Neural cell (in vitro differentiated cells): ENCODE data around the gene AQP10. TPM values are rescaled to one million over a fixed set of nuclear protein-coding genes. Genes with fewer than 3 reads are reported as not detected.

ENCODE experiments used
- H2AFZ ChIP-seq: fragments of 200-600, 300-800 bp; sonication (generic), shearing (Covaris generic); 2 replicates; pipeline ENCODE4 v1.6.0; 2014; ENCODE audit warnings: low read depth, mild to moderate bottlenecking, antibody characterized with exemption, low read length, moderate library complexity
- H3F3A ChIP-seq: fragments of 200-600 bp; shearing (Covaris generic); 2 replicates; pipeline ENCODE4 v1.6.1; 2016; ENCODE audit warnings: mild to moderate bottlenecking, moderate library complexity, mixed read lengths, antibody characterized with exemption, low read length; ENCODE audit not compliant: insufficient read depth, poor library complexity, severe bottlenecking
- H3K27ac ChIP-seq: fragments of 200-600, 300-800 bp; sonication (generic), shearing (Covaris generic); 2 replicates; pipeline ENCODE4 v1.5.1; 2014; ENCODE audit warnings: mild to moderate bottlenecking, low read length, moderate library complexity
- H3K27me3 ChIP-seq: fragments of 300-800, 200-600 bp; sonication (generic), shearing (Covaris generic); 2 replicates; pipeline ENCODE4 v1.6.0; 2014; ENCODE audit warnings: mild to moderate bottlenecking, low read depth, low read length, moderate library complexity; ENCODE audit not compliant: insufficient read depth
- H3K36me3 ChIP-seq: fragments of 300-800, 200-600 bp; sonication (generic), shearing (Covaris generic); 2 replicates; pipeline ENCODE4 v1.5.1; 2014; ENCODE audit warnings: mild to moderate bottlenecking, antibody characterized with exemption, low read length, moderate library complexity; ENCODE audit not compliant: insufficient read depth
- H3K4me2 ChIP-seq: fragments of 300-800, 200-600 bp; sonication (generic), shearing (Covaris generic); 2 replicates; pipeline ENCODE4 v1.6.0; 2014; ENCODE audit warnings: mild to moderate bottlenecking, low read length
- H3K4me3 ChIP-seq: fragments of 300-800, 200-600 bp; sonication (generic), shearing (Covaris generic); 2 replicates; pipeline ENCODE4 v1.5.1; 2014; ENCODE audit warnings: mild to moderate bottlenecking, low read length, moderate library complexity
- H3K79me2 ChIP-seq: fragments of 200-600 bp; shearing (Covaris generic); replicated peaks from 2 replicates; pipeline ENCODE4 v1.6.0; 2014; ENCODE audit warnings: mild to moderate bottlenecking, low read length, moderate library complexity; ENCODE audit not compliant: insufficient read depth
- H3K9ac ChIP-seq: fragments of 300-800, 200-600 bp; sonication (generic), shearing (Covaris generic); 2 replicates; pipeline ENCODE4 v1.6.1; 2016; ENCODE audit warnings: mild to moderate bottlenecking, low read length, mixed read lengths
- H3K9me2 ChIP-seq: fragments of 200-600 bp; shearing (Covaris generic); 2 replicates; pipeline ENCODE4 v1.6.1; 2016; ENCODE audit warnings: mild to moderate bottlenecking, low read length, mixed read lengths; ENCODE audit not compliant: insufficient read depth
- H3K9me3 ChIP-seq: fragments of 200-600, 300-800 bp; sonication (generic), shearing (Covaris generic); 2 replicates; pipeline ENCODE4 v1.6.1; 2016; ENCODE audit warnings: mild to moderate bottlenecking, mixed run types, low read length, moderate library complexity, mixed read lengths
- H4K20me1 ChIP-seq: fragments of 200-600 bp; shearing (Covaris generic); 2 replicates; pipeline ENCODE4 v1.6.1; 2016; ENCODE audit warnings: mild to moderate bottlenecking, mixed run types; ENCODE audit not compliant: insufficient read depth
- EP300 ChIP-seq: fragments of 450-650 bp; conservative IDR thresholded peaks from 2 replicates; pipeline ENCODE4 v1.6.1; 2014; ENCODE audit warnings: antibody characterized with exemption, mild to moderate bottlenecking, moderate library complexity; ENCODE audit not compliant: poor library complexity, severe bottlenecking
- EZH2 ChIP-seq: fragments of 200-600, 300-800 bp; shearing (Covaris generic), sonication (generic); IDR thresholded peaks from 2 replicates; pipeline ENCODE4 v1.6.1; 2014; ENCODE audit warnings: antibody characterized with exemption, low read length, borderline replicate concordance, mild to moderate bottlenecking; ENCODE audit not compliant: insufficient read depth, poor library complexity, severe bottlenecking
- POLR2AphosphoS5 ChIP-seq: IDR thresholded peaks from 2 replicates; pipeline ENCODE4 v1.6.1; 2012
- RAD21 ChIP-seq: fragments of 450-650 bp; conservative IDR thresholded peaks from 2 replicates; pipeline ENCODE4 v1.6.1; 2014; ENCODE audit warnings: antibody characterized with exemption, mild to moderate bottlenecking, moderate library complexity
- SMC3 ChIP-seq: fragments of 450-650 bp; conservative IDR thresholded peaks from 2 replicates; pipeline ENCODE4 v1.6.1; 2014; ENCODE audit warnings: antibody characterized with exemption, mild to moderate bottlenecking, moderate library complexity; ENCODE audit not compliant: poor library complexity
- TAF1 ChIP-seq: IDR thresholded peaks from 2 replicates; pipeline ENCODE4 v1.6.1; 2012; ENCODE audit warnings: low read depth
- polyA plus RNA-seq: library from polyadenylated mRNA; depleted of rRNA; stranded (reverse); fragments of >200 nt; gene quantifications from 2 replicates; pipeline ENCODE4 v1.2.3, GENCODE V29; 2014
- TF ChIP-seq, protein P1 (sequence below): IDR thresholded peaks from 2 replicates; pipeline ENCODE4 v1.6.1; 2012; ENCODE audit warnings: borderline replicate concordance
- TF ChIP-seq, protein P2 (sequence below): fragments of 450-650 bp; IDR thresholded peaks from 2 replicates; pipeline ENCODE4 v1.5.1; 2014; ENCODE audit warnings: antibody characterized with exemption, mild to moderate bottlenecking, moderate library complexity; ENCODE audit not compliant: poor library complexity, severe bottlenecking

Gene AQP10
- polyA plus RNA-seq, 1 donor from 2014 or later = not detected

DNA sequence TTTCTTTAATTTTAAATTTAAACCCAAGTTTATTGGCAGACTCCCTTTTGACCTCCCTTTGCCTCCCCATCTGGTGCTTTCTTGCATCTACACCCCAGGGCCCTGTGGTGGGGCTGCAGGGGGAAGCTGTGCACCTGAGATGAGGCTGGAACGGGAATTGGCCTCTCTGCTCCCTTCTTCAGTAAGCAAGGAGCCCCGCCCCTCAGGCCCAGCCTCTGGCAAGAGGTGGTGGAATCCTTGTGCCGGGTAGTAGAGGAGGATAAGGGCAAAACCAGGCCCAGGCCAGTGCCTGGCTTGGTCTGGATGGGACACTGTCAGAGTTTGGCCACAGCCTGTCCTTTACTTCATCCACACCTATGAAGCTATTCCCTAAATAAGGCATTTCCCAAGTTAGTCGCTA lies 29.5 kb downstream of the AQP10 start:
- no peaks in the 10 kb centered on the region for H3F3A ChIP-seq
- no peaks in the 10 kb centered on the region for H3K9me3 ChIP-seq
- no peak overlapping the region for H3K27ac ChIP-seq

DNA sequence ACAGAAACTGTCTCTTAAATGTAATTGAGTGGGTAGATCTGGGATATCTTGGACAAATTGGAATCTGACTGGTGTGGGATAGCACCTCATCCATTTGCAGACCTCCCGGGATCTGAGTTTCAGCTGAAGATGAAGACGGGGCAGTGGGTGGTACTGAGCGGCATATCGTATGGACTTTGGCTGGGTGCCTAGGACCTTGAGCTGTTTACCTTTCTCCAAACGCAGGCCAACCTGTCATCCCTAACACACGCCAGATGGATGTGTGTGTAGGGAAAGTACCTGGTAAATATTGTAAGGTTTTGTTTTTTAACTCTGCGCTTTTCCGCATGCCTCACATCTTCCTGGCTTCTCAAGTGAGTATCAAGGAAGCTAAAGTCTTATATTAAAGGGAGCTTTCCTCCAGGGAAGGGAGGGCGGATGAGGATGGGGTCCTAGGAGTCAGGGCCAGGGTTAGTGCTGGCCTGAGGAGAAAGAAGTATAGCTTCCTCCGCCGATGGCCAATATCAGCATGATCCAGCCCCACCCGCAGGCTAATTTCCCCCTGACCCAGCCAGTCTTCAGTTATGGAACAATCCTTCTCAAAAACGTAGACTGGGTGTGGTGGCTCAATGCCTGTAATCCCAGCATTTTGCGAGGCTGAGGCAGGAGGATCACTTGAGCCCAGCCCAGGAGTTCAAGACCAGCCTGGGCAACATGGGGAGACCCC lies 30.6 kb downstream of the AQP10 start:
- Histone ChIP-seq H4K20me1 (no peaks in the 10 kb centered on the region), H3K9me3 (no peaks in the 10 kb centered on the region), H3K9me2 (no peaks in the 10 kb centered on the region), H3K27me3 (peaks cover 17% of the 10 kb centered on the region), H3K36me3 (no peaks in the 10 kb centered on the region), H3K27ac (no peak overlapping the region), H3K4me2 (no peak overlapping the region), H2AFZ (no peak overlapping the region), H3K4me3 (no peak overlapping the region), H3K9ac (no peak overlapping the region), H3F3A (no peaks in the 10 kb centered on the region), H3K79me2 (no peaks in the 10 kb centered on the region)
- TF ChIP-seq EZH2 (no peak), EP300 (no peak), POLR2AphosphoS5 (no peak), RAD21 (no peak), TAF1 (no peak), SMC3 (no peak)
- TF ChIP-seq, protein P1, sequence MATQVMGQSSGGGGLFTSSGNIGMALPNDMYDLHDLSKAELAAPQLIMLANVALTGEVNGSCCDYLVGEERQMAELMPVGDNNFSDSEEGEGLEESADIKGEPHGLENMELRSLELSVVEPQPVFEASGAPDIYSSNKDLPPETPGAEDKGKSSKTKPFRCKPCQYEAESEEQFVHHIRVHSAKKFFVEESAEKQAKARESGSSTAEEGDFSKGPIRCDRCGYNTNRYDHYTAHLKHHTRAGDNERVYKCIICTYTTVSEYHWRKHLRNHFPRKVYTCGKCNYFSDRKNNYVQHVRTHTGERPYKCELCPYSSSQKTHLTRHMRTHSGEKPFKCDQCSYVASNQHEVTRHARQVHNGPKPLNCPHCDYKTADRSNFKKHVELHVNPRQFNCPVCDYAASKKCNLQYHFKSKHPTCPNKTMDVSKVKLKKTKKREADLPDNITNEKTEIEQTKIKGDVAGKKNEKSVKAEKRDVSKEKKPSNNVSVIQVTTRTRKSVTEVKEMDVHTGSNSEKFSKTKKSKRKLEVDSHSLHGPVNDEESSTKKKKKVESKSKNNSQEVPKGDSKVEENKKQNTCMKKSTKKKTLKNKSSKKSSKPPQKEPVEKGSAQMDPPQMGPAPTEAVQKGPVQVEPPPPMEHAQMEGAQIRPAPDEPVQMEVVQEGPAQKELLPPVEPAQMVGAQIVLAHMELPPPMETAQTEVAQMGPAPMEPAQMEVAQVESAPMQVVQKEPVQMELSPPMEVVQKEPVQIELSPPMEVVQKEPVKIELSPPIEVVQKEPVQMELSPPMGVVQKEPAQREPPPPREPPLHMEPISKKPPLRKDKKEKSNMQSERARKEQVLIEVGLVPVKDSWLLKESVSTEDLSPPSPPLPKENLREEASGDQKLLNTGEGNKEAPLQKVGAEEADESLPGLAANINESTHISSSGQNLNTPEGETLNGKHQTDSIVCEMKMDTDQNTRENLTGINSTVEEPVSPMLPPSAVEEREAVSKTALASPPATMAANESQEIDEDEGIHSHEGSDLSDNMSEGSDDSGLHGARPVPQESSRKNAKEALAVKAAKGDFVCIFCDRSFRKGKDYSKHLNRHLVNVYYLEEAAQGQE = no peak

More for the DNA sequence above, 29.5 kb downstream of the AQP10 start:
- Histone ChIP-seq H3K36me3 (no peaks in the 10 kb centered on the region), H3K9ac (no peak overlapping the region), H3K79me2 (no peaks in the 10 kb centered on the region), H3K9me2 (no peaks in the 10 kb centered on the region), H3K27me3 (peaks cover 17% of the 10 kb centered on the region), H3K4me2 (no peak overlapping the region), H4K20me1 (no peaks in the 10 kb centered on the region), H3K4me3 (no peak overlapping the region), H2AFZ (no peak overlapping the region)
- TF ChIP-seq RAD21 = no peak
- TF ChIP-seq EP300 = no peak
- TF ChIP-seq TAF1 = no peak
- TF ChIP-seq, protein P1 = no peak
- no peak for TF ChIP-seq SMC3
- TF ChIP-seq, protein P2, sequence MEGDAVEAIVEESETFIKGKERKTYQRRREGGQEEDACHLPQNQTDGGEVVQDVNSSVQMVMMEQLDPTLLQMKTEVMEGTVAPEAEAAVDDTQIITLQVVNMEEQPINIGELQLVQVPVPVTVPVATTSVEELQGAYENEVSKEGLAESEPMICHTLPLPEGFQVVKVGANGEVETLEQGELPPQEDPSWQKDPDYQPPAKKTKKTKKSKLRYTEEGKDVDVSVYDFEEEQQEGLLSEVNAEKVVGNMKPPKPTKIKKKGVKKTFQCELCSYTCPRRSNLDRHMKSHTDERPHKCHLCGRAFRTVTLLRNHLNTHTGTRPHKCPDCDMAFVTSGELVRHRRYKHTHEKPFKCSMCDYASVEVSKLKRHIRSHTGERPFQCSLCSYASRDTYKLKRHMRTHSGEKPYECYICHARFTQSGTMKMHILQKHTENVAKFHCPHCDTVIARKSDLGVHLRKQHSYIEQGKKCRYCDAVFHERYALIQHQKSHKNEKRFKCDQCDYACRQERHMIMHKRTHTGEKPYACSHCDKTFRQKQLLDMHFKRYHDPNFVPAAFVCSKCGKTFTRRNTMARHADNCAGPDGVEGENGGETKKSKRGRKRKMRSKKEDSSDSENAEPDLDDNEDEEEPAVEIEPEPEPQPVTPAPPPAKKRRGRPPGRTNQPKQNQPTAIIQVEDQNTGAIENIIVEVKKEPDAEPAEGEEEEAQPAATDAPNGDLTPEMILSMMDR = no peak
- TF ChIP-seq POLR2AphosphoS5 = no peak
